ENCODE results near the gene MBOAT1.

The MBOAT1 gene

DNA sequence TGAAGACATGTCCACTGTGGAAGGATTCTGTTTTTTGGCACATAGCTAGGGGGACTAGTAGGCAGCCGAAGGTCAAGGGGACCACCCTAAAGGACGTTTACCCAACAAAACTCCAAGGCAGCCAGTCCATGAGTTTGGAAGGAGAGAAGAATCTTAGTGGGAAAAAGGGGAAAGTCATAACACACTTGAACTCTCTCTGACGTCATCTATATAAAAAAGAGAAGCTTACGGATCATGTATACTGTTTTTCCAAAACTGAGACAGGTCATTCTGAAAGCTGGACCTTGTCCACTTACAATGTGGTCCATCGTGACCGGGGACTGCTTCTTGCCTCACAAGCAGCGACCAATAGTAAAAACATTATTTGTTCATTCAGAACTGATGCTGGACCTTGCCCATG is 95.5 kb downstream of the MBOAT1 start:
- H3K4me2 ChIP-seq (ENCODE audit: low read depth, low read length, poor library complexity, severe bottlenecking) = no peak overlapping the region
- H4K20me1 ChIP-seq (ENCODE audit: insufficient read depth, low read length, poor library complexity, severe bottlenecking) = no peaks in the 10 kb centered on the region
- TF ChIP-seq, protein P1, sequence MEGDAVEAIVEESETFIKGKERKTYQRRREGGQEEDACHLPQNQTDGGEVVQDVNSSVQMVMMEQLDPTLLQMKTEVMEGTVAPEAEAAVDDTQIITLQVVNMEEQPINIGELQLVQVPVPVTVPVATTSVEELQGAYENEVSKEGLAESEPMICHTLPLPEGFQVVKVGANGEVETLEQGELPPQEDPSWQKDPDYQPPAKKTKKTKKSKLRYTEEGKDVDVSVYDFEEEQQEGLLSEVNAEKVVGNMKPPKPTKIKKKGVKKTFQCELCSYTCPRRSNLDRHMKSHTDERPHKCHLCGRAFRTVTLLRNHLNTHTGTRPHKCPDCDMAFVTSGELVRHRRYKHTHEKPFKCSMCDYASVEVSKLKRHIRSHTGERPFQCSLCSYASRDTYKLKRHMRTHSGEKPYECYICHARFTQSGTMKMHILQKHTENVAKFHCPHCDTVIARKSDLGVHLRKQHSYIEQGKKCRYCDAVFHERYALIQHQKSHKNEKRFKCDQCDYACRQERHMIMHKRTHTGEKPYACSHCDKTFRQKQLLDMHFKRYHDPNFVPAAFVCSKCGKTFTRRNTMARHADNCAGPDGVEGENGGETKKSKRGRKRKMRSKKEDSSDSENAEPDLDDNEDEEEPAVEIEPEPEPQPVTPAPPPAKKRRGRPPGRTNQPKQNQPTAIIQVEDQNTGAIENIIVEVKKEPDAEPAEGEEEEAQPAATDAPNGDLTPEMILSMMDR (conservative IDR thresholded peaks at IDR 0.05; ENCODE audit: low read length) = no peak
- TF ChIP-seq EZH2phosphoT487 (IDR thresholded peaks at IDR 0.05; ENCODE audit: borderline replicate concordance) = no peak

DNA sequence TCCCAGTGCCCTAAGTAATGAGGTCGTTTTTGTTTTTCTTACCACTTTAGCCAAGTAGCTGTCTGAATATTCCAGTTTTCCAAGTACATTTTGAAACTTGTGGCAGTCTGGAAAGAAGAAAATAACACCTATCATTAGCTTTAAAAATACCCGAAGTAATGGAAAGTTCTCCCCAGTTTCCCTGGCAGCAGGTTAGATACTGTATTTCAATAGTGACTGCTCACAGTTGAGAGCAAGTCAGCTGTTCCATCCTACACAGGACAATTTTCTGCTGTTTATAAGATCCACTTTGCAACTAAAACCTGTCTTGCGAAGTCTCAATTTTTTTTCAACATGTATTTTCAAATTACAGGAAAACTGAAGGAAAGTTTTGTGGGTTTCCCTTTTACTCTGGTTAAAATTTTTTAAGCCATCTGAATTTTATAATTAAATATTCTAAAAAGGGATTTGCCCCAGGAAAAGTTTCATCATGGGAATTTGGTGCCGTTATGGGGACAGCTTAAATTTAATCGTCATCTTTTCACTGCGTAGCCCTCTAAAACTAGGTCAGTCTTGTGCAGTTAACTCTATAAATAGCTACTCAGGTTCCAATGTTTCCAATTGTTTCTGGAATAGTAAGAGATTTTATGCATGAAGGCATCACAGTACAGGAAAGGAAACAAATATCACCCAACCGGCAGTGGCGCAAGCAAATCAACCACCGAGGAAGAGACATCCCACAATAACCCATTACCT is 96.9 kb downstream of the MBOAT1 start:
- Histone ChIP-seq H3K9me3 (ENCODE audit: insufficient read depth, low read depth, low read length) (no peaks in the 10 kb centered on the region), H3K9me2 (replicated peaks; ENCODE audit: low read depth, low read length) (no peaks in the 10 kb centered on the region), H4K20me1 (ENCODE audit: insufficient read depth, low read length, poor library complexity, severe bottlenecking) (no peaks in the 10 kb centered on the region), H3K4me2 (ENCODE audit: low read depth, low read length, poor library complexity, severe bottlenecking) (no peak overlapping the region), H3K36me3 (ENCODE audit: insufficient read depth, low read length) (no peaks in the 10 kb centered on the region; the same call in 1 of the 2 replicates), H3K4me1 (ENCODE audit: insufficient read depth, low read length, poor library complexity, severe bottlenecking) (peaks cover 29% of the 10 kb centered on the region), H3K79me2 (ENCODE audit: insufficient read depth, low read length) (no peaks in the 10 kb centered on the region), H3K9ac (ENCODE audit: low read depth, low read length, poor library complexity, severe bottlenecking) (no peak overlapping the region), H3K27me3 (ENCODE audit: insufficient read depth, low read length, poor library complexity, severe bottlenecking) (no peaks in the 10 kb centered on the region), H3F3A (ENCODE audit: low read depth) (no peaks in the 10 kb centered on the region), H2AFZ (ENCODE audit: low read length) (no peak overlapping the region), H3K4me3 (ENCODE audit: low read length, poor library complexity, severe bottlenecking) (no peak overlapping the region)
- no peak for TF ChIP-seq EZH2phosphoT487 (IDR thresholded peaks at IDR 0.05; ENCODE audit: borderline replicate concordance)
- TF ChIP-seq, protein P1 (conservative IDR thresholded peaks at IDR 0.05; ENCODE audit: low read length) = no peak

More for the DNA sequence above, 95.5 kb downstream of the MBOAT1 start:
- Histone ChIP-seq H3K79me2 (ENCODE audit: insufficient read depth, low read length) (no peaks in the 10 kb centered on the region), H3K36me3 (ENCODE audit: insufficient read depth, low read length) (no peaks in the 10 kb centered on the region; the same call in 1 of the 2 replicates), H3F3A (ENCODE audit: low read depth) (no peaks in the 10 kb centered on the region), H3K27me3 (ENCODE audit: insufficient read depth, low read length, poor library complexity, severe bottlenecking) (no peaks in the 10 kb centered on the region), H3K9ac (ENCODE audit: low read depth, low read length, poor library complexity, severe bottlenecking) (no peak overlapping the region), H3K9me3 (ENCODE audit: insufficient read depth, low read depth, low read length) (no peaks in the 10 kb centered on the region), H3K4me1 (ENCODE audit: insufficient read depth, low read length, poor library complexity, severe bottlenecking) (peaks cover 18% of the 10 kb centered on the region), H3K9me2 (replicated peaks; ENCODE audit: low read depth, low read length) (no peaks in the 10 kb centered on the region), H3K4me3 (ENCODE audit: low read length, poor library complexity, severe bottlenecking) (no peak overlapping the region), H2AFZ (ENCODE audit: low read length) (no peak overlapping the region)

DNA sequence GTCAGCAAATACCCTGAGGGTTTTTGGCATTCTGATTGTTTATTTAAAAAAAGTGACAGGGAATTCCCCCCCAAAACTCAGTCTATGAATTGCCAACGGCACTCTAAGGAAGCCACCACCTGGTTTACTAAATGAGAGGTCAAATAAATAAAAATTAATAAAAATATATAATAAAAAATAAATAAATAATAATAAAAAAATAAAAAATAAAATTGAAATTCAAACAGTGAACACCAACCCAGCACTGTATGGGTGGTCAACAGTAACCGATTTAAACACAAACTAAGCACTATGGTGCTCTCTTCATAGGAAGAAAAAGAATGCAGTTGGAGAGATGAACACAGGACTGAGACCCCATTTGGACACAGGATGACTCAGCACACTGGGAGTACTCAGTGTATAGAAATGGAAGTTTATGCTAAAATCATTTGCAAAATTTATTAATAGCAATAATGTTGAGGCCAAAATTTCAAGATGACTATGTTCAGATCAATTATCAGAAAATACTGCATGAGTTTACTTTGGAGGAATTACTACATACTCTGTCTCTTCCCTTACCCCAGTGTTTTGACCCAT is 98.5 kb downstream of the MBOAT1 start:
- H3K9ac ChIP-seq (ENCODE audit: low read depth, low read length, poor library complexity, severe bottlenecking) = no peak overlapping the region
- no peak overlapping the region for H3K4me2 ChIP-seq (ENCODE audit: low read depth, low read length, poor library complexity, severe bottlenecking)
- no peaks in the 10 kb centered on the region for H4K20me1 ChIP-seq (ENCODE audit: insufficient read depth, low read length, poor library complexity, severe bottlenecking)
- no peaks in the 10 kb centered on the region for H3K79me2 ChIP-seq (ENCODE audit: insufficient read depth, low read length)
- H3F3A ChIP-seq (ENCODE audit: low read depth) = peaks cover 6% of the 10 kb centered on the region; the same call in 1 of the 2 replicates
- no peaks in the 10 kb centered on the region for H3K9me2 ChIP-seq (replicated peaks; ENCODE audit: low read depth, low read length)
- TF ChIP-seq, protein P1 (conservative IDR thresholded peaks at IDR 0.05; ENCODE audit: low read length) = no peak
- TF ChIP-seq EZH2phosphoT487 (IDR thresholded peaks at IDR 0.05; ENCODE audit: borderline replicate concordance) = no peak
- H3K4me1 ChIP-seq (ENCODE audit: insufficient read depth, low read length, poor library complexity, severe bottlenecking) = peaks cover 40% of the 10 kb centered on the region
- H3K36me3 ChIP-seq (ENCODE audit: insufficient read depth, low read length) = no peaks in the 10 kb centered on the region; the same call in 1 of the 2 replicates
- no peaks in the 10 kb centered on the region for H3K9me3 ChIP-seq (ENCODE audit: insufficient read depth, low read depth, low read length)
- H3K27me3 ChIP-seq (ENCODE audit: insufficient read depth, low read length, poor library complexity, severe bottlenecking) = no peaks in the 10 kb centered on the region
- H2AFZ ChIP-seq (ENCODE audit: low read length) = no peak overlapping the region
- H3K4me3 ChIP-seq (ENCODE audit: low read length, poor library complexity, severe bottlenecking) = no peak overlapping the region

Data from Loucy (cell line).